Measurements from ENCODE around the gene GRIN2A.

The GRIN2A gene

GRCh38 chr16:9805109-9805508, 377.1 kb downstream of the GRIN2A start:
- DNase-seq, result no peak

DNA sequence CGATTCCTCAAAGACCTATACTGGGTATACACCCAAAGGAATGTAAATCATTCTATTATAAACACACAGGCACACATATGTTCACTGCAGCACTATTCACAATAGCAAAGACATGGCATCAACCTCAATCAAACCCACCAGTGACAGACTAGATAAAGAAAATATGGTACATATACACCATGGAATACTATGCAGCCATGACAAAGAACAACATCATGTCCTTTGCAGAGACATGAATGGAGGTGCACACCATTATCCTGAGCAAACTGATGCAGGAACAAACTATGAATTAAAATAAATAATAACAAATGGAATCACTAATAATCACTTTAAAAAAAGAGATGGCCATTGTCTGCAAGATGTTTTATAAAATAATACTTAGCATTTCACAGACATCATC, 380.1 kb downstream of the GRIN2A start:
- no peak for DNase-seq

DNA sequence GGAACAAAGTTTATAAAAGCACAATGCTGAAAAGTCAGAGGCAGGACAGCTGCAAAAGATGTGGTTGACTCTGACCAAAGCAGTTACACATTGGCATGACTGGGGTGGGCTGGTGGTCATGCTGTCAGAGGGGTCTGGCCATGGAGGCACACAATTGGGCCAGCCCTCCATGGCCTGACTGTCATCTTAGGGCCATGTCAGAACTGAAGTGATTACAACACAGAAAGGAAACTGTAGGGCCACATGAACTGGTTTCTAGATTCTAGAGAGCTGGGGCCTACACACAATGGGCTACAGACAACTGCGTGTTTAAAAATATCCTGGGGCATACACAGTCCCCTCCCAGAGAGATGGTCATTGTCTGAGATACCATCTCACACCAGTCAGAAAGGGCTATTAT, 380.6 kb downstream of the GRIN2A start:
- no peak for DNase-seq

DNA sequence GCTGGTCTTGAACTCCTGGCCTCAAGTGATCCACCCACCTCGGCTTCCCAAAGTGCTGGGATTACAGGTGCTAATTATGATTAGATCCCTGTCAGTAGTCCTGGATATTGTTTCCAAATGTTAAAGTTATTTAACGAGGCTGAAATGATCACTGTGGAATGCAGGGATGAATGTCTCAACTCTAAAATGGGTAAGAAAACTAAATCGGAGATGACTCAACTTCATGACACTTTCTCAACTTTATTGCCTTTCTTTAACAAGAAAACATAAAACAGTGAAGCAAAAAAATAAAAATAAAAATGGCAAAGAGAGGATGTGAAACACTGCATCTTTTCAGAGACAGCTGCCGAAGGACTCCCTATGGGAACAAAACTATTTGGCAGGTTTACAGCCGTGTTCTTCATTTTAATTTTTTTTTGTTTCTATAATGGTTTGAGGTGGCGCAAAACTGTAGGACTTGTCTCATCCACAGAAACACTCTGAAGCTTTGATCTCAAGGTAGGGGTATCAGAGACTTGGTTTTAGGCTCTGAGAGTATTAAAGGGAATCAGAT, 382.0 kb downstream of the GRIN2A start:
- no peak for DNase-seq

DNA sequence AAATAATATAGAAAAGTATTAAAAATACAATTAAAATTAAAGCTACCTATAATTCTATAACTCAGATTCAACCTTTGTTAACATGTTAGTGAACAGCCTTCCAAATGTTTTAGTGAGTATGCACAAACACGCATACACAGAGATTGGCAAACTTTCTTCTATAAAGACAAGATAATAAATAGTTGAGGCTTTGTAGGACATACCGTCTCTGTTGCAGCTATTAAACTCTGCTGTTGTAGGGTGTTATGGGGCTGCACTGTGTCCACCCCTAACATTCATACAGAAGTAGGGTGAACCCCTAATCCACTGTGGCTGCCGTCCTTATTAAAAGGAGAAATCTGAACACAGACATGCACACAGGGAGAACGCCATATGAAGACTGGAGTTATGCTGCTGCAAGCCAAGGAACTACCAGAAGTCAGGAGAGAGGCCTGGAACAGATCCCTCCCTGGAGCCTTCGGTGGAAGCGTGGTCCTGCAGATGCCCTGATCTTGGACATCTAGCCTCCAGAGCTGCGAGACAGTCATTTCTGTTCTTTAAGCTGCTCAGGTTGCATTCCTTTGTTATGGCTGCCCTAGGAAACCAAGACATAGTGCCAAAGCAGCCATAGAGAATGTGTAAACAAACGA, 383.2 kb downstream of the GRIN2A start:
- DNase-seq, result no peak

- DNase-seq, result no peak
Observed at GRCh38 chr16:9798474-9798873, 383.8 kb downstream of the GRIN2A start.

DNA sequence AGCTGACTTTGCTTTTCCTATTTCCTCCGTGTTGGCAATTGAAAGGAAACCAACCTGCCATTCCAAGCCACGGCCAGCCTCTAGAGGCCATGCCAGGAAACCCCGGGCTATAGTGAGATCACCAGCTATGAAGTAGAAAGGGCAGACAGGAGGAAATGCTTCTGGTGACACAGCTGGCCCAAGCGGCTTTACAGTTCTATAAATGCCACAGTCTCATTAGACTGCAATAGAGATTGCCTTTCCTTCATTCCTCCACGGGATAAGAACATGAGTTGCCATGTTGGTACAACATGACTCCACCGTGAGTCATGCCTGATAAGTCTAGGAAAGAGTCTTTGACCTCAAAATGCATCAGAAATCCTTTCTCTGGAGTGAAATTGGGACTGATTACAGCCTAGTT, 384.9 kb downstream of the GRIN2A start:
- DNase-seq, result no peak

DNA sequence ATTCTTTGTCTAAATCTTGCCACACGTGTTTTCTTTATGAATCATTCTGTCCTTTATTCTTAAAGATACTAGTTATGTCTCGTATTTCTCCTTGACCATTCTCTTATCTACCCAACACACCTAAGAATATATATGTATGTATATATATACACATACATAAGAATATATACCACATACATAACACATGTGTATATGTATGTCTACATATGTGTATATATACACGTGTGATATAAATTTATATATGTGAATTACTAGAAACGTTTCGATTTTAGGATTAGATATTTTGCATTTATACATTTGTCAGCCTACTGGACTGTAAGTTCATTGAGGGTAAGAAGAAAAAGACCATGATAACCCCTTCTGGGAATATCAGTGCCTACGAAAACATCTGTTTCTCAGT, 388.6 kb downstream of the GRIN2A start:
- no peak for DNase-seq

DNA sequence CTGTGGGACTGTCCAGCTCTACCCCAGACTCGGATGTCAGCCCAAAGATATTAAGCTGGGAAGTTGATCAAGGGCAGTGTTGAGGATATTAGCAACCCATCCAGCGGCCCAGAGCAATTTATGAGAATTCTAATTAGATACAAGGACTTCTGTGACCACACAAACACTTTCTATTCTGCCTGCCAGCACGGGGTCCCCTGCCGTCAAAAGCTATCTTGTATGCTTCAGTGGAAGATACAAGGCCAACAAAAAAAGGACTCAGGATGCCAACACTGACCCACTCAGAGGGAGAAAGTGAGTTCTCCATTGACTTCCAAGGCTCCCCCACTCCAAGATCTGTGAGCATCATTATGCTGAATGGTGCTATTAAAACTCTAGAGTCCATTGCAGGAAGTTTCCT, 390.7 kb downstream of the GRIN2A start:
- no peak for DNase-seq

DNA sequence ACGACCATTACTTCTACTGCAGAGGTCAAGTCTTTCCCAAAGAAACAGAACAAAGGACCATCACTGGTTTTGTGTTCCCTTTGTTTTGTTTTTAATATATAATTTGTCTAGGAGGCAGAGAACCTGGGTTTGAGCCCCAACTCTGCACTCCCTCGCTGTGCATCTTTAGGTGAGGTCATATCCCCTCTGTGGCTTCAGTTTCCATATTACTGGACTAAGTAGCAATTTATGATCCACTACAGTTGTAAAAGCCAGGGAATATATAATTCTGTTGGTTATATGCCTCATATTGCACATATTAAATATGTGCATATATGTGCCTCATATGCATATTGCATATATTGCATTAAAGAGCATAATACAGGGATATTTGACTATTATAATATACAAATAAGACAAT, 392.0 kb downstream of the GRIN2A start:
- no peak for DNase-seq

DNA sequence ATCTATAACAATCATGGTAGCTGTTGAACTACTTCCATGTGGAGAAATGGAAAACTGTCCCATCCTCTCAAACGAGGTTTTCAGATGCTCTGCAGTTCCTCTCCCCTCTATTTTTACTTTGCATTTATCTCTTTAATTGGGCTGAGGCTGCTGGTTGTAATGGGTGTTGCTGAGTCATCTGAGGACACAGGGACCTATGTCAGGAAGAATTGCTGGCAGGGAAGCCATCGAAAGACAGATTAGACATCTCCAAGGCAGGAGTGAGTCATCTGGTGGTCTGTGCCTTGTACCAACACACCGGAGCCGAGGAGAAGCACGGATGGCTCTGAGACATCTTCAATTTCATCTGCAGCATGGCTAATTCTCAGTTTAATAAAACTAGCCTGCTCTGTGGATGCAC, 394.5 kb downstream of the GRIN2A start:
- no peak for DNase-seq

DNA sequence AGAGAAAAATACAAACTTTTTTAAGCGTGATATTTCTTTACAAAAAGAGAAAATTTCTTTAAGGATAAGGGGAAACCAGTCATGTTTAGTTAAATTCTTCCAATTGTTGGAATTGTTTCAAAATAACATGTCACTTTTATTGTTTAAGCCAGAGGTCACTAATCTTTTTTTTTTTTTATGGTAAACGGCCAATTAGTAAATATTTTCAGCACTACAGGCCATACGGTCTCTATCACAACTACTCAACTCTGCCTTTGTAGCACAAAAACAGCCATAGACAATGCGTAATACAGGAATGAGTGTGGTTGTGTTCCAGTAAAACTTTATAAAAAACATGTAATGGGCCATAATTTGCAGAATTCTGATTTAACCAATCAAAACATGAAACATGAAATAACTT, 401.4 kb downstream of the GRIN2A start:
- no peak for DNase-seq

- no peak for DNase-seq
Observed at GRCh38 chr16:9778849-9779248, 403.4 kb downstream of the GRIN2A start.

DNA sequence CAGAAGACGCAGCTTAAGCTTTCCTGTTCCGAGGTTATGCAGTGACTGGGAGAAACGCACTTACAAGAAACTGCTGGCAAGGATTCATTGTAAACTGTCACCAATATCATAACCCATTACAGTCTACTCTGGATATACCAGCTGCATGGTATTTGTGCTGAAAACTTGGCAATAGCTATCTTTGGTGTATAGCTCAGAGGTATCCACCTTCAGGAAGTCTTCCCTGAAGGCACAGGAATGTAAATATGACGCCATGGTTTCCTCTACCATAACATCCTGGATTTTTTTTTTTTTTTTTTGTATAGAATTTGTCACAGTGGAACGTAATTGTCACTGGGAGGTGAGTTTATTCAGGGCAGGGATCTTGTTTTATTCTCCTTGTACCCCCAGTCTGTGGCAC, 406.2 kb downstream of the GRIN2A start:
- no peak for DNase-seq

DNA sequence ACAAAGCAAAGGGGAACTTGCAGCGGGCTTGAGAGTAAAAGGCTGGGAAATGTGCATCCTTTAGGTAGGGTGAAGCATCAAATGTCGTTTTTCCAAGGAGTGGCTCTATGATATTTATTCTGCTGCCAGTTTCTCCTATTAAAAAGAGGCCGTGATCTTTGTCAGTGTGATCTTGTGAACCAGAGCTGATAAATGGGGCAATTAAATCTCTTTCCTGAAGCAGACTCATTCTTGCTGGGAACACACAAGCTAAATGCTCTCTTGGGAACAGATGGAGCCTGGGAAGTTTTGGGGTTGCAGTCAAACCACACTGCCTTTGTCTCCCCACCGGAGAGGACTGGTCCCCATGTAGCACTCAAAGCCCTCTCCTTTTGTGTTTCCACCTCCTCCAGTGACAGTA, 408.9 kb downstream of the GRIN2A start:
- DNase-seq, result no peak

DNA sequence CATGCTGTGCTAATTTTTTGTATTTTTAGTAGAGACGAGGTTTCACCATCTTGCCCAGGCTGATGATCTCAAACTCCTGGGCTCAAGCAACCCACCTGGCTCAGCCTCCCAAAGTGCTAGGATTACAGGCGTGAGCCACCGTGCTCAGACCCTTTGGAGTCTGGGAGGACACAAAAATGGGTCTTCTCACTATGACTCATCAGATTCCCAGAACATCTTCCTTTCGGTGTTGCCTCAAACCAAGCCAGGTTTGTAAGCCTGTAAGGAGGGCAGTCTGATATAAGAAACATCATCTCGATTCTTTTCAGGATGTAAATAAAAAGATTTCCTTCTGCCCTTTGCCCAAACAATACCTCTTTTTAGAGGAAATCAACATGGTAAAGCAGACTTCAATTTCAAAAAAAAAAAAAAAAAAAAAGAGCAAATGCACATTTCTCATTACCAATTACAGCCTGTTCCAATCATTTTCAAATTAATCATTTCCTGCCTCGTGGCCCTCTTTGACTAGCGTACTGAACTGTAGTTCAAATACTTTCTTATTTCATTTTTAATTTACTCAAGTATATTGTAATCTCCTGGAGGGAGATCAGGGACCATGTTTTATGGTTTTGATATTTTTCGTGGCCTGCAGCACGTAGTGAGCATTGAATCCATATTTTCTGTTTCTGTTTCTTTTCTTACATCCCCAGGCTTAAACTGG, 409.6 kb downstream of the GRIN2A start:
- no peak for DNase-seq

- no peak for DNase-seq
Observed at GRCh38 chr16:9766891-9767290, 415.3 kb downstream of the GRIN2A start.

DNA sequence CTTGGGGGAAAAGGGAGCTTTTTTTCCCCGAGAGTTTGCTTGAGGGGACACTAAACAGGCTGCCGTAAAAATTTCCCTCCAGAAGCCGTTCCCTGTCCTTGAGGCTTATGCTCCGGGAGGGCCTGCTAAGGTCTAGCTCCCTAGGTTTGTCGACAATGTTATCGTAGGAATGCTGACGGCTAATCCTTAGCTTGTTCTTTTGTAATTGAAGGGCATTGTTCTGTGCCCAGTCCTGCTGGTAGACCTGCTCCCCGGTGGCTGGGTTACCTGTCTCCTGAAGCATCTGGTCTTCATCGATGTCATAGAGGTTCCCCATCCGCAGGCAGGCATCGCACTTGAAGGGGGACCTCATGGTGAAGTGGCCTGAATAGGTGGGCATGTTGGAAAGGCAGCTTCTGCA, 418.7 kb downstream of the GRIN2A start:
- no peak for DNase-seq

DNA sequence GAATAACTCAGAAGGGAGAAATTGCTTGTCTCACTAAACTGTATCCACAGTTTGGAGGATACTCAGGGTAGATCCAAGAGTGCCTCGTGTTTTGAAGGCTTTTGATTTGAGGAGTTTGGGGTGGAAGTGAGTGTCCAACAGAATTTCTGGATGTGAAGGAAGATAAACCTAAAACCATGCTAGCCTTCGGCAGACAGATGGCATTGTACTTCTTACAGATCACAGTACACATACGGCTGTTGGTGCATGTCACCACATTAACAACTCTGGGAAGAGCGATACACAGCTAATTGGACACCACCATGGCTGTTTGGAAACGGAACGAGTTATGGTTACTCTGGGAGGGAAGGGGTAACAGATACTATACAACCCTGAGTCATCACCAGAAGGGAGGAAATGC, 420.4 kb downstream of the GRIN2A start:
- DNase-seq, result no peak

GRCh38 chr16:9757687-9758086, 424.5 kb downstream of the GRIN2A start:
- DNase-seq, result no peak

GRCh38 chr16:9756434-9756833, 425.8 kb downstream of the GRIN2A start:
- DNase-seq, result no peak

DNA sequence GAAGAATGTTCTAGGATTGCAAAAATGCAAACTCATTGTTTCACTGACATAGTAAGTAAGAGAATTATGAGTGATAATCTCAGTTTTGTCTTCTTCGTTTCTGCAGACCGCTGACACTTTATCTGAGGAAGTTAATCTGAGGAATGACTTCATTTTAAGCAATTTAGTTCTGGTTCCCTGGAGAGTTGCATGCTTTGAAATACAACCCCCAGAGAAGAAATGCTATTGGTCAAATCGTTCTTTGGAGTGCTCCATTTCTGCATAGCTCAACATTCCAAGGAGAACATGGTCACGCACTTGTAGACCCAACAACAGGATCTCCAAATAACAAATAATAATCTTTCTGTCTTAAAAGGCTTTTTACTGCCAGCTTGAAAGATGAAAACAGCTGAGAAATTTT, 427.1 kb downstream of the GRIN2A start:
- no peak for DNase-seq

DNA sequence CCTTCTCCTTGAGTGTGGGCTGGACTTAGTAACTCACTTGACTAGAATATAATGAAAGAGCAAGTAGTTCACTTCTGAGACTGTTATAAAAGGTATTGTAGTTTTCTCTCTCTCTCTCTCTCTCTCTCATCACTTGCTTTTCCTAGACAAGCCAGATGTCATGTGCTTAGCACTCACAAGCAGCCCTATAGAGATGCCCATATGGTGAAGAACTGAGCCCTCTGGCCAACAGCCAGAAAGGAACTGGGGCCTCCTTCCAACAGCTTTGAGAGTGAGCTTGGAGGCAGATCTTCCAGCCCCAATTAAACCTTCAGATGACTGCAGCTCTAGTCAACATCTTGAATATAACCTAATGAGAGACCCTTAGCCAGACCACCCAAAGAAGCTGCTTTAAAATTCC, 440.5 kb downstream of the GRIN2A start:
- no peak for DNase-seq

DNA sequence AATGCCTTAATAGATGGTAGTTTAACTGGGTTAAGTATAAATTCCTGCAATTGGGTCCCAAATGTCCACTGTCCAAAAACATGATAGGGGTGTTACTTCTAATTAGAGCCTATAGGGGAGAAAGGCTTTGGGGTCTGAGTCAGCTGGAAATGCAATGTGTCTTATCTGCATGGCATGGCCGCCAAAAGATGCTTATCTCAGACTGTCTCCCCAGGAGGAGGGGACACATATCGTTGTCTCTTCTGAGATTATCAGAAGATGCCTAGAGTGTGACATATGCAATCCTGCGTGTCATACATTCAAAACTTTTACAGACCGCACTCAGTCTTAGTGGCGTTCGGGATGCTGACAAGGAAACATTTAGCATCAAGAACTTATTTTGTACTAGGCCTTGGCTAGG, 442.9 kb downstream of the GRIN2A start:
- no peak for DNase-seq

DNA sequence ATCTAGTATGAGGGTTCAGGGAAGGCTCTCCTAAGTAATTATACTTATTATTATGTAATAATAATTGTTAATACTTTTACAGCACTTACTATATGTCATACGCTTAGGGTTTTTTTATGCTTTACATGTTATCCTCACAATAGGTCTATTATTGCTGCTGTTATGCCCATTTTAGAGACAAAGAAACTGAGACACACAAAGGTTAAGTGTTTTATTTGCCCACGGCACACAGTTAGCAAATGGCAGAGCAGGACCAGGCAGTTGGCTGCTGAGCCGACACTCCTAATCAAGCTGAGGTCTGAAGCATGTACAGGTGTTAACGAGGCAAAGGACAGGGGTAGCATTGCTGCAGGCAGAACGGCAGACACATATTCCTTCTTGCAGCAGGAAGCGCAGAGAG, 443.5 kb downstream of the GRIN2A start:
- no peak for DNase-seq

Measured in COR-L47 (cell line).